ENCODE results near the gene DKK3.

DNA sequence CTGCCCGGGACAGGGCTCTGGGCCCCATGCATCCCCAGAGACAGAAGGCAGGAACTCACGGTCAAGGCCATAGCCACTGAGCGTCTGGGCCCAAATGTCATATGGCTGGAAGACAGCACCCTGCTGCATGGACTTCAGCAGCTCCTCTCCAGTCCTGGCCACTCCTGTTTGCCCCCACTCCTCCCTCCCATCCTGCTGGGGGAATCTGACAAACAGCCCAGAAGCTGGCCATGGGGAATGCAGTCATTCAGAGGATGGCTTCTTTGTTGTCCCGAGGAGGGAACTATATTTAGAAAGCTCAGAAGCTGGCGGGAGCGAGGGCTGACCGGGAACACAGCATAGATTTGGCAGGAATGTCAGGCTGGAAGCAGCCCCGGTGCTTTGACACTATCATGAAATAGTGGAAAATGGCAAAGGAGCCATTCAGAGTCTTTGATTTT is 35.0 kb downstream of the DKK3 start:
- TF ChIP-seq ZFP3 (CRISPR knock-in tag; IDR thresholded peaks at IDR 0.05) (no peak), ZNF70 (CRISPR knock-in tag; IDR thresholded peaks at IDR 0.05) (no peak), ISL1 (CRISPR knock-in tag; IDR thresholded peaks at IDR 0.05) (no peak), ZNF565 (CRISPR knock-in tag; conservative IDR thresholded peaks at IDR 0.05; ENCODE audit: low read depth) (no peak), CSDC2 (CRISPR knock-in tag; IDR thresholded peaks at IDR 0.05) (no peak), ZC3H10 (CRISPR knock-in tag; IDR thresholded peaks at IDR 0.05) (no peak), ARNTL (CRISPR knock-in tag; IDR thresholded peaks at IDR 0.05; ENCODE audit: borderline replicate concordance, low read depth) (no peak), BACH2 (CRISPR knock-in tag; IDR thresholded peaks at IDR 0.05; ENCODE audit: borderline replicate concordance) (no peak)
- TF ChIP-seq, protein P1, sequence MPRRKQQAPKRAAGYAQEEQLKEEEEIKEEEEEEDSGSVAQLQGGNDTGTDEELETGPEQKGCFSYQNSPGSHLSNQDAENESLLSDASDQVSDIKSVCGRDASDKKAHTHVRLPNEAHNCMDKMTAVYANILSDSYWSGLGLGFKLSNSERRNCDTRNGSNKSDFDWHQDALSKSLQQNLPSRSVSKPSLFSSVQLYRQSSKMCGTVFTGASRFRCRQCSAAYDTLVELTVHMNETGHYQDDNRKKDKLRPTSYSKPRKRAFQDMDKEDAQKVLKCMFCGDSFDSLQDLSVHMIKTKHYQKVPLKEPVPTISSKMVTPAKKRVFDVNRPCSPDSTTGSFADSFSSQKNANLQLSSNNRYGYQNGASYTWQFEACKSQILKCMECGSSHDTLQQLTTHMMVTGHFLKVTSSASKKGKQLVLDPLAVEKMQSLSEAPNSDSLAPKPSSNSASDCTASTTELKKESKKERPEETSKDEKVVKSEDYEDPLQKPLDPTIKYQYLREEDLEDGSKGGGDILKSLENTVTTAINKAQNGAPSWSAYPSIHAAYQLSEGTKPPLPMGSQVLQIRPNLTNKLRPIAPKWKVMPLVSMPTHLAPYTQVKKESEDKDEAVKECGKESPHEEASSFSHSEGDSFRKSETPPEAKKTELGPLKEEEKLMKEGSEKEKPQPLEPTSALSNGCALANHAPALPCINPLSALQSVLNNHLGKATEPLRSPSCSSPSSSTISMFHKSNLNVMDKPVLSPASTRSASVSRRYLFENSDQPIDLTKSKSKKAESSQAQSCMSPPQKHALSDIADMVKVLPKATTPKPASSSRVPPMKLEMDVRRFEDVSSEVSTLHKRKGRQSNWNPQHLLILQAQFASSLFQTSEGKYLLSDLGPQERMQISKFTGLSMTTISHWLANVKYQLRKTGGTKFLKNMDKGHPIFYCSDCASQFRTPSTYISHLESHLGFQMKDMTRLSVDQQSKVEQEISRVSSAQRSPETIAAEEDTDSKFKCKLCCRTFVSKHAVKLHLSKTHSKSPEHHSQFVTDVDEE (CRISPR knock-in tag; IDR thresholded peaks at IDR 0.05): no peak

Data from SK-N-SH treated with all-trans-retinoic acid at 6 μM for 48 hours (cell line).